PC-9 (cell line): ENCODE data around the gene C11orf58. TPM values are rescaled to one million over a fixed set of nuclear protein-coding genes. Genes with fewer than 3 reads are reported as not detected.

Source experiments
- BruUV-seq: library from RNA; stranded (reverse); fragments of 400-500 nt; replicated peaks from 2 replicates; lab custom pipeline; 2021; lab: Mats Ljungman, UMichigan
- CTCF ChIA-PET: fragments of 300-600 bp; sonication (Branson Sonifier 250); formaldehyde crosslinking; loops from one replicate; lab custom pipeline; 2022; ENCODE audit warnings: antibody characterized with exemption; lab: Charles Lee
- POLR2A ChIA-PET: fragments of 300-600 bp; sonication (Branson Sonifier 250); formaldehyde crosslinking; loops from one replicate; lab custom pipeline; 2022; ENCODE audit warnings: antibody characterized with exemption; ENCODE audit not compliant: unreplicated experiment; lab: Charles Lee
- DNase-seq, 2 experiments: peaks; one replicate each; pipeline versions ENCODE4 v3.0.0 to v3.0.0-alpha.2; 2015 to 2022; ENCODE audit warnings: mixed read lengths in 1 of 2
- H2AFZ ChIP-seq: fragments of 200-600 bp; sonication (generic); 2 replicates; pipeline ENCODE4 v1.8.1; 2017; ENCODE audit warnings: antibody characterized with exemption
- H3F3A ChIP-seq: fragments of 200-600 bp; sonication (generic); 2 replicates; pipeline ENCODE4 v1.8.1; 2017; ENCODE audit warnings: antibody characterized with exemption, mild to moderate bottlenecking, low read depth; ENCODE audit not compliant: insufficient read depth
- H3K27ac ChIP-seq: fragments of 200-600 bp; sonication (generic); 2 replicates; pipeline ENCODE4 v1.6.1; 2016; ENCODE audit warnings: mixed run types
- H3K27me3 ChIP-seq: fragments of 200-600 bp; sonication (generic); 2 replicates; pipeline ENCODE4 v1.6.1; 2016; ENCODE audit warnings: low read depth, mixed run types; ENCODE audit not compliant: insufficient read depth
- H3K36me3 ChIP-seq: fragments of 200-600 bp; sonication (generic); 2 replicates; pipeline ENCODE4 v1.6.1; 2016; ENCODE audit warnings: low read depth, mixed run types
- H3K4me1 ChIP-seq: fragments of 200-600 bp; sonication (generic); replicated peaks from 2 replicates; pipeline ENCODE4 v1.6.1; 2016; ENCODE audit warnings: mixed run types; ENCODE audit not compliant: insufficient read depth
- H3K4me2 ChIP-seq: fragments of 200-600 bp; sonication (generic); 2 replicates; pipeline ENCODE4 v1.6.1; 2017; ENCODE audit warnings: mixed run types
- H3K4me3 ChIP-seq: fragments of 200-600 bp; sonication (generic); 2 replicates; pipeline ENCODE4 v1.6.1; 2016; ENCODE audit warnings: mixed run types
- H3K79me2 ChIP-seq: fragments of 200-600 bp; sonication (generic); 2 replicates; pipeline ENCODE4 v1.6.1; 2017; ENCODE audit warnings: low read depth, mixed run types
- H3K9me2 ChIP-seq: fragments of 200-600 bp; sonication (generic); 2 replicates; pipeline ENCODE4 v1.8.1; 2017; ENCODE audit warnings: mild to moderate bottlenecking; ENCODE audit not compliant: insufficient read depth
- H3K9me3 ChIP-seq: fragments of 200-600 bp; sonication (generic); 2 replicates; pipeline ENCODE4 v1.8.1; 2016; ENCODE audit warnings: low read depth; ENCODE audit not compliant: insufficient read depth
- H4K20me1 ChIP-seq: fragments of 200-600 bp; sonication (generic); 2 replicates; pipeline ENCODE4 v1.8.1; 2017; ENCODE audit not compliant: insufficient read depth
- EZH2 ChIP-seq: fragments of 200-600 bp; sonication (generic); IDR thresholded peaks from 2 replicates; pipeline ENCODE4 v1.8.0; 2017; ENCODE audit warnings: antibody characterized with exemption, low read depth
- intact Hi-C: fragments of 100-400 bp; cut with micrococcal nuclease; formaldehyde crosslinking; loops from one replicate; pipeline ENCODE4 v1.10.0; 2022; ENCODE audit not compliant: unreplicated experiment
- total RNA-seq: library from RNA; stranded (reverse); gene quantifications from 2 replicates; pipeline ENCODE4 v1.2.3, GENCODE V29; 2021
- TF ChIP-seq, protein P1 (sequence below): fragments of 200-600 bp; sonication (generic); conservative IDR thresholded peaks from 2 replicates; pipeline ENCODE4 v1.6.1; 2017; ENCODE audit warnings: mixed run types, antibody characterized with exemption, mild to moderate bottlenecking, moderate library complexity

C11orf58 gene
- total RNA-seq, 1 experiment from 2014 or later = 84.1 TPM

DNA sequence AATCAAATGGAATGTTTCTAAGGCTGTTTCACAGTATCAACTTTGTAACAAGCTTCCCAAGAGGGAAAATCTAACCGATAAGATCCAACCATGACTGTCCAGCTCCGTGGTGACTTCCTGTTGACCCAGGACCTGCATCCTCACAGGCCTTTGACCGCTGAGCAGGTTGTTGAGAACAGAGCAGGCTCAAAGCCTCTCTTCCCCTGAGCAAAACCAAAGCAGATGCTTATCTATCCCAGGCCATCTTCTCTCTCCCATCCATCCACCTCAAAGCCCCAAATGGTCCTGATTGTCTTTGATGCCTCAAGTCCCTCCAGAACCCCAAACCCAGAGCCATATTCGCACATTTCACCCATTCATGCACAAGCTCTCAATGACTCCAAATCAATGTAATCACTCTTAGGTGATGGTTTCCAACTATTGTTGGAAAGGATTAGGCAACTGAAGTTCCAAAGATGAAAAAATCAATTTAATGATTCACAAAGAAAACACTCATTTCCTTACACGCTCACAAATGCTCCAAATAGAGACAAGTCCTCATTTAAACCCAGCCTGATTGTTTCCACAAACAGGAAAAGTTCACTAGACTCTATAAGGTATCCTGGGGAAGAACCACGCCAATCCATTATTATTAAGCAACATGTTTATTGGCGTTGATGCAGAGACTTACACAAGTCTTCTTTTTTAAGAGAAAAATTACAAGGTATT is 48.7 kb downstream of the C11orf58 start:
- TF ChIP-seq, protein P1, sequence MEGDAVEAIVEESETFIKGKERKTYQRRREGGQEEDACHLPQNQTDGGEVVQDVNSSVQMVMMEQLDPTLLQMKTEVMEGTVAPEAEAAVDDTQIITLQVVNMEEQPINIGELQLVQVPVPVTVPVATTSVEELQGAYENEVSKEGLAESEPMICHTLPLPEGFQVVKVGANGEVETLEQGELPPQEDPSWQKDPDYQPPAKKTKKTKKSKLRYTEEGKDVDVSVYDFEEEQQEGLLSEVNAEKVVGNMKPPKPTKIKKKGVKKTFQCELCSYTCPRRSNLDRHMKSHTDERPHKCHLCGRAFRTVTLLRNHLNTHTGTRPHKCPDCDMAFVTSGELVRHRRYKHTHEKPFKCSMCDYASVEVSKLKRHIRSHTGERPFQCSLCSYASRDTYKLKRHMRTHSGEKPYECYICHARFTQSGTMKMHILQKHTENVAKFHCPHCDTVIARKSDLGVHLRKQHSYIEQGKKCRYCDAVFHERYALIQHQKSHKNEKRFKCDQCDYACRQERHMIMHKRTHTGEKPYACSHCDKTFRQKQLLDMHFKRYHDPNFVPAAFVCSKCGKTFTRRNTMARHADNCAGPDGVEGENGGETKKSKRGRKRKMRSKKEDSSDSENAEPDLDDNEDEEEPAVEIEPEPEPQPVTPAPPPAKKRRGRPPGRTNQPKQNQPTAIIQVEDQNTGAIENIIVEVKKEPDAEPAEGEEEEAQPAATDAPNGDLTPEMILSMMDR = no peak
- no peak for TF ChIP-seq EZH2
- POLR2A ChIA-PET = no interaction called here
- peak overlapping the region; percentile 36; the same call in 1 of the 2 replicates for H3K4me2 ChIP-seq
- no peaks in the 10 kb centered on the region for H3K9me2 ChIP-seq
- BruUV-seq = no TSS peak
- H3K36me3 ChIP-seq = no peaks in the 10 kb centered on the region
- CTCF ChIA-PET = no interaction called here
- intact Hi-C loops = loop anchor here (5.0 to 10.0 kb wide), 2 partner anchors 275 to 718 kb away; no protein-coding TSS in a partner anchor
- no peaks in the 10 kb centered on the region for H3K9me3 ChIP-seq
- no peak for DNase-seq
- peaks cover 29% of the 10 kb centered on the region for H3F3A ChIP-seq
- H4K20me1 ChIP-seq = no peaks in the 10 kb centered on the region; the same call in none of the 2 replicates
- no peak overlapping the region for H3K4me3 ChIP-seq
- peaks cover 47% of the 10 kb centered on the region for H3K4me1 ChIP-seq
- H3K27me3 ChIP-seq = no peaks in the 10 kb centered on the region
- H2AFZ ChIP-seq = no peak overlapping the region
- H3K79me2 ChIP-seq = no peaks in the 10 kb centered on the region; the same call in 1 of the 2 replicates
- peak overlapping the region; percentile 58 for H3K27ac ChIP-seq

- POLR2A ChIA-PET = no interaction called here
- Histone ChIP-seq H3K36me3 (no peaks in the 10 kb centered on the region), H3K9me2 (no peaks in the 10 kb centered on the region), H3K4me2 (peak overlapping the region; percentile 36; the same call in 1 of the 2 replicates), H3K27ac (peak overlapping the region; percentile 58), H3K79me2 (no peaks in the 10 kb centered on the region; the same call in 1 of the 2 replicates), H3F3A (peaks cover 32% of the 10 kb centered on the region), H2AFZ (no peak overlapping the region), H4K20me1 (no peaks in the 10 kb centered on the region; the same call in none of the 2 replicates), H3K4me3 (no peak overlapping the region), H3K9me3 (no peaks in the 10 kb centered on the region), H3K4me1 (peaks cover 48% of the 10 kb centered on the region), H3K27me3 (no peaks in the 10 kb centered on the region)
- CTCF ChIA-PET = interaction anchor here (0.6 kb wide), 1 partner anchor 1808 kb away, joined by 4 read pairs; no protein-coding TSS in a partner anchor
- intact Hi-C loops = loop anchor here (1.0 to 10.0 kb wide), 3 partner anchors 95 to 716 kb away; no protein-coding TSS in a partner anchor
- TF ChIP-seq, protein P1 = peak; percentile 89
- TF ChIP-seq EZH2 = no peak
- DNase-seq = peak; percentile 64 to 78
- BruUV-seq = no TSS peak
These were observed 50.0 kb downstream of the C11orf58 start for GRCh38 chr11:16788141-16789062.

- ChIA-PET POLR2A (no interaction called here), CTCF (no interaction called here)
- Histone ChIP-seq H3K4me2 (no peak overlapping the region), H2AFZ (no peak overlapping the region), H3K4me3 (no peak overlapping the region), H3K9me2 (no peaks in the 10 kb centered on the region), H4K20me1 (no peaks in the 10 kb centered on the region; the same call in none of the 2 replicates), H3K79me2 (no peaks in the 10 kb centered on the region; the same call in 1 of the 2 replicates), H3K36me3 (no peaks in the 10 kb centered on the region), H3F3A (peaks cover 32% of the 10 kb centered on the region), H3K4me1 (peaks cover 48% of the 10 kb centered on the region), H3K27ac (no peak overlapping the region), H3K27me3 (no peaks in the 10 kb centered on the region), H3K9me3 (no peaks in the 10 kb centered on the region)
- no TSS peak for BruUV-seq
- DNase-seq = no peak
- TF ChIP-seq EZH2 = no peak
- TF ChIP-seq, protein P1 = no peak
- intact Hi-C loops = loop anchor here (5.0 to 10.0 kb wide), 2 partner anchors 273 to 716 kb away; no protein-coding TSS in a partner anchor
These were observed 50.6 kb downstream of the C11orf58 start for GRCh38 chr11:16789063-16789420.
